OCI-LY3 (cell line): ENCODE results near the gene MEIS3.

Experiments used
- EZH2phosphoT487 ChIP-seq: fragments of 200-600 bp; shearing (Covaris generic); IDR thresholded peaks from 2 replicates; pipeline ENCODE4 v1.6.1; 2018; ENCODE audit warnings: antibody characterized with exemption, mixed run types, low read depth
- TF ChIP-seq, protein P1 (sequence below): fragments of 200-600, 300-600 bp; sonication (generic); IDR thresholded peaks from 2 replicates; pipeline ENCODE4 v1.5.1; 2014; ENCODE audit warnings: antibody characterized with exemption, low read length, low read depth

DNA sequence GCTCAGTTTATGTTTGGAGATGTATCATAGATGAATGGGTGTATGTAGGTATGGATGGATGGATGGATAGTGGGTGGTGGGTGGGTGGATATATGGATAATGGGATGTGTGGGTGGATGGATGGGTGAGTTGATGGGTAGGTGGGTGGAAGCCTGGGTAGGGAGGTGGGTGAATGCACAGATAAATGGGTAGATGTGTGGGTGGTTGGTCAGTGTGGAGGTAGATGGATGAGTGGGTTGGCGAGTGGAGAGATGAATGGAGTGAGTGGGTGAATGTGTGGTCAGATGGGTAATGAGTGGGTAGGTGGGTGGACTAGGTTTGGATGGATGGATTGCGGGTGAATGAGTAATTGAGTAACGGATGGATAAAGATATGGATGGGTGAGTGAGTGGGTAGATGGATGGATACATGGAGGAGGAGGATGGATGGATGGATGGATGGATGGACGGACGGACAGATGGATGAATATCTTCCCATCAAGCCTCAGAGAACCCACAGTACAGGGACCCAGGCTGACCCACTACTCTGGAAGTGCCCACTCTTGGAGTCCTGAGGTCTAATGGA lies 13.4 kb downstream of the MEIS3 start:
- TF ChIP-seq, protein P1, sequence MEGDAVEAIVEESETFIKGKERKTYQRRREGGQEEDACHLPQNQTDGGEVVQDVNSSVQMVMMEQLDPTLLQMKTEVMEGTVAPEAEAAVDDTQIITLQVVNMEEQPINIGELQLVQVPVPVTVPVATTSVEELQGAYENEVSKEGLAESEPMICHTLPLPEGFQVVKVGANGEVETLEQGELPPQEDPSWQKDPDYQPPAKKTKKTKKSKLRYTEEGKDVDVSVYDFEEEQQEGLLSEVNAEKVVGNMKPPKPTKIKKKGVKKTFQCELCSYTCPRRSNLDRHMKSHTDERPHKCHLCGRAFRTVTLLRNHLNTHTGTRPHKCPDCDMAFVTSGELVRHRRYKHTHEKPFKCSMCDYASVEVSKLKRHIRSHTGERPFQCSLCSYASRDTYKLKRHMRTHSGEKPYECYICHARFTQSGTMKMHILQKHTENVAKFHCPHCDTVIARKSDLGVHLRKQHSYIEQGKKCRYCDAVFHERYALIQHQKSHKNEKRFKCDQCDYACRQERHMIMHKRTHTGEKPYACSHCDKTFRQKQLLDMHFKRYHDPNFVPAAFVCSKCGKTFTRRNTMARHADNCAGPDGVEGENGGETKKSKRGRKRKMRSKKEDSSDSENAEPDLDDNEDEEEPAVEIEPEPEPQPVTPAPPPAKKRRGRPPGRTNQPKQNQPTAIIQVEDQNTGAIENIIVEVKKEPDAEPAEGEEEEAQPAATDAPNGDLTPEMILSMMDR: no peak
- TF ChIP-seq EZH2phosphoT487: no peak
